Stomach (tissue), 9 donors: ENCODE measurements around the gene FGF4. TPM values are rescaled to one million over a fixed set of nuclear protein-coding genes. Genes with fewer than 3 reads are reported as not detected.

Source experiments
- DNase-seq, 2 donors: peaks; one replicate each; pipeline versions ENCODE4 v3.0.0 to v3.0.0-alpha.2; 2013 to 2019
- H3K27ac ChIP-seq, 5 donors: fragments of 200-600 bp in 4 of 5; sonication (generic) in 4 of 5; one replicate each; pipeline ENCODE4 v1.5.1; 2013 to 2019; ENCODE audit warnings: mild to moderate bottlenecking in 1 of 5, moderate library complexity in 1 of 5
- H3K27me3 ChIP-seq, 3 donors: fragments of 200-600 bp; sonication (generic); one replicate each; pipeline ENCODE4 v1.5.1; 2017 to 2019; ENCODE audit warnings: mixed run types in 1 of 3
- H3K36me3 ChIP-seq, 4 donors: fragments of 200-600 bp; sonication (generic); 1 replicate in 3 of 4; 2 replicates in 1 of 4; pipeline ENCODE4 v1.5.1; 2016 to 2019
- H3K4me1 ChIP-seq, 4 donors: fragments of 200-600 bp; sonication (generic); one replicate each; pipeline ENCODE4 v1.5.1; 2016 to 2019
- H3K4me3 ChIP-seq, 4 donors: fragments of 200-600 bp; sonication (generic) in 3 of 4; one replicate each; pipeline ENCODE4 v1.5.1; 2016 to 2019; ENCODE audit warnings: mild to moderate bottlenecking in 1 of 4
- H3K9me3 ChIP-seq, 4 donors: fragments of 200-600 bp; sonication (generic); one replicate each; pipeline ENCODE4 v1.5.1; 2016 to 2019
- EP300 ChIP-seq: sonication (generic); formaldehyde crosslinking; IDR thresholded peaks from one replicate; pipeline ENCODE4 v1.6.1; 2017; ENCODE audit warnings: antibody characterized with exemption
- POLR2A ChIP-seq, 4 donors: fragments of 450-650 bp; IDR thresholded peaks; one replicate each; pipeline ENCODE4 v1.6.1; 2016; ENCODE audit warnings: antibody characterized with exemption in 4 of 4, control low read depth in 2 of 4, mild to moderate bottlenecking in 1 of 4, moderate library complexity in 1 of 4
- POLR2AphosphoS5 ChIP-seq, 3 donors: sonication (generic); formaldehyde crosslinking; IDR thresholded peaks; one replicate each; pipeline ENCODE4 v1.6.1; 2016; ENCODE audit warnings: antibody characterized with exemption in 3 of 3
- WGBS, 5 donors: extraction: QIAGEN DNeasy Blood & Tissue Kit in 3 of 5; methylation state at CpG; one replicate each; pipeline versions ENCODE4 v1.1.5 to v1.1.7; 2013 to 2018; 5-methylcytosine and 5-hydroxymethylcytosine counted together
- intact Hi-C: fragments of 100-400 bp; cut with DNase I; formaldehyde crosslinking; loops from one replicate; pipeline ENCODE4 v1.15.1; 2023; ENCODE audit warnings: low total_unique reads
- polyA plus RNA-seq, 3 donors: library from polyadenylated mRNA; stranded (reverse); fragments of 200-250 nt; gene quantifications; one replicate each; pipeline ENCODE4 v1.2.3, GENCODE V29; 2013
- total RNA-seq, 5 donors: library from RNA; depleted of rRNA; stranded (reverse); fragments of >200 nt; gene quantifications; one replicate each; pipeline versions ENCODE4 v1.1.0 to v1.2.3, GENCODE V29; 2014 to 2016
- TF ChIP-seq, protein P1 (sequence below), 7 experiments: fragments of 450-650 bp in 4 of 7; fragments of 200-600 bp in 3 of 7; sonication (generic) in 3 of 7; IDR thresholded peaks; one replicate each; pipeline ENCODE4 v1.5.1; 2016 to 2019; ENCODE audit warnings: antibody characterized with exemption in 7 of 7, control low read depth in 2 of 7, mild to moderate bottlenecking in 1 of 7
- donor health status: healthy with polysubstance abuse.
- donor health status: Bipolar disorder and iron deficiency.
- donor health status: healthy.

The FGF4 gene
- total and polyA plus RNA-seq, 8 donors: not detected

DNA sequence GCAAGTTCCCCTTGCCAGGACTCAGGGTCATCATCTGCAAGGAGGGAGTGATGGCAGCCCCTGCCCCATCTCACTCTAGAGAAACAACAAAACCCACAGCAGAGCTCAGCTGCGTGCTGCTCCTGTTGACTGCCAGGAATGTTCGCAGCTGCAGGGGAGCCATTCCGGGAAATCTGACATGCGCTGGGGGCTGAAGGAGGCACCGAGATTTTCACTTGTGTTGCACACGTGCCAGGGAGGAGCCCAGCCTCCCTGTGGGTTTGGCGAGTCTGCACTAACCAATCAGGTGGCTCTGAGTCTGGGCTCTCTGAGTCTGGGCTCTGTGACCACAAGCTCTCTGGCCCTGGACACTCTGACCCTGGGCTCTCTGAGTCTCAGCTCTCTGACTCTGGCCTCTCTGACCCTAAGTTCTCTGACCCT lies 33.5 kb upstream of the FGF4 start:
- no peak for TF ChIP-seq POLR2AphosphoS5 (IDR thresholded peaks at IDR 0.05)
- TF ChIP-seq, protein P1, sequence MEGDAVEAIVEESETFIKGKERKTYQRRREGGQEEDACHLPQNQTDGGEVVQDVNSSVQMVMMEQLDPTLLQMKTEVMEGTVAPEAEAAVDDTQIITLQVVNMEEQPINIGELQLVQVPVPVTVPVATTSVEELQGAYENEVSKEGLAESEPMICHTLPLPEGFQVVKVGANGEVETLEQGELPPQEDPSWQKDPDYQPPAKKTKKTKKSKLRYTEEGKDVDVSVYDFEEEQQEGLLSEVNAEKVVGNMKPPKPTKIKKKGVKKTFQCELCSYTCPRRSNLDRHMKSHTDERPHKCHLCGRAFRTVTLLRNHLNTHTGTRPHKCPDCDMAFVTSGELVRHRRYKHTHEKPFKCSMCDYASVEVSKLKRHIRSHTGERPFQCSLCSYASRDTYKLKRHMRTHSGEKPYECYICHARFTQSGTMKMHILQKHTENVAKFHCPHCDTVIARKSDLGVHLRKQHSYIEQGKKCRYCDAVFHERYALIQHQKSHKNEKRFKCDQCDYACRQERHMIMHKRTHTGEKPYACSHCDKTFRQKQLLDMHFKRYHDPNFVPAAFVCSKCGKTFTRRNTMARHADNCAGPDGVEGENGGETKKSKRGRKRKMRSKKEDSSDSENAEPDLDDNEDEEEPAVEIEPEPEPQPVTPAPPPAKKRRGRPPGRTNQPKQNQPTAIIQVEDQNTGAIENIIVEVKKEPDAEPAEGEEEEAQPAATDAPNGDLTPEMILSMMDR (IDR thresholded peaks at IDR 0.05): no peak
- TF ChIP-seq EP300: no peak
- TF ChIP-seq POLR2A (IDR thresholded peaks at IDR 0.05): no peak
- Histone ChIP-seq H3K27me3 (peaks cover 0 to 77% (median 18%) of the 10 kb centered on the region in 3 donors), H3K27ac (no peak overlapping the region), H3K4me1 (no peaks in the 10 kb centered on the region), H3K9me3 (no peaks in the 10 kb centered on the region), H3K36me3 (no peaks in the 10 kb centered on the region), H3K4me3 (no peak overlapping the region)
- DNase-seq: peak in 1 of 2 donors; percentile 26
- 8 to 20% (median 15%) methylated on average over 5 to 7 of the region's 7 CpGs for WGBS, 5 donors
- intact Hi-C loops: no loop called here

DNA sequence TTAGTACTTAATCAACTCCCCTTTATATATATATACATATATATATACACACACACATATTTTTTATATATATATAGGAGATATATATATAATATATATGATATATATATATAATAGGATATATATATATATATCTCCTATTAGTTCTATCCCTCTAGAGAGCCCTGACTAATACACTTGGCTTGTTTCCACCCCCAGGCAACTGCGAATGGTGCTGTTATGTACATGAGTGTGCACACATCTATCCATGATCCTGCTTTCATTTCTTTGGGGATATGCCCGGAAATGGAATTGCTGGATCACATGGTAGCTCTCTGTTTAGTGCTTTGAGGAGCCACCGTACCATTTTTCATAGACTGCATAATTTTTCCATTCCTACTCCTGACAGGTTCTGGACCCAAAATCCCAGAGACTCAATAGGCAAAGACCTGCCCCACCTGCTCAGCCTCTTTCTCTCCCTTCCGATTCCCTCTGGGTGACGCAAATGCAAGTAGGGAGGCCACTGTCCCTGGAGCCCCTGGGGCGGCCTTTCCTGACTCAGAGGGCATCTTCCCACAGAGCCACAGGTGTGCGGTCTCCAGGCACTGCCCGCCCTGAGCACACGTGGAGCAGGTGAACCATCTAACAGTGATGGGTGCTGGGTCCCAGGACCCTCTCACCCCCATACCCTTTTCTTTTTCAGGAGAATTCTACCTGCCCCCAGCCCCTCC lies 32.1 kb upstream of the FGF4 start:
- H3K4me1 ChIP-seq: no peaks in the 10 kb centered on the region
- intact Hi-C loops: no loop called here
- TF ChIP-seq, protein P1 (IDR thresholded peaks at IDR 0.05): no peak
- TF ChIP-seq POLR2AphosphoS5 (IDR thresholded peaks at IDR 0.05) (no peak), POLR2A (IDR thresholded peaks at IDR 0.05) (no peak), EP300 (no peak)
- H3K27ac ChIP-seq: no peak overlapping the region
- no peaks in the 10 kb centered on the region for H3K36me3 ChIP-seq
- WGBS, 5 donors: 83 to 92% (median 89%) methylated on average over 9 of the region's 9 CpGs
- no peaks in the 10 kb centered on the region for H3K9me3 ChIP-seq
- H3K4me3 ChIP-seq: no peak overlapping the region
- H3K27me3 ChIP-seq: peaks cover 0 to 62% (median 12%) of the 10 kb centered on the region in 3 donors
- no peak for DNase-seq

DNA sequence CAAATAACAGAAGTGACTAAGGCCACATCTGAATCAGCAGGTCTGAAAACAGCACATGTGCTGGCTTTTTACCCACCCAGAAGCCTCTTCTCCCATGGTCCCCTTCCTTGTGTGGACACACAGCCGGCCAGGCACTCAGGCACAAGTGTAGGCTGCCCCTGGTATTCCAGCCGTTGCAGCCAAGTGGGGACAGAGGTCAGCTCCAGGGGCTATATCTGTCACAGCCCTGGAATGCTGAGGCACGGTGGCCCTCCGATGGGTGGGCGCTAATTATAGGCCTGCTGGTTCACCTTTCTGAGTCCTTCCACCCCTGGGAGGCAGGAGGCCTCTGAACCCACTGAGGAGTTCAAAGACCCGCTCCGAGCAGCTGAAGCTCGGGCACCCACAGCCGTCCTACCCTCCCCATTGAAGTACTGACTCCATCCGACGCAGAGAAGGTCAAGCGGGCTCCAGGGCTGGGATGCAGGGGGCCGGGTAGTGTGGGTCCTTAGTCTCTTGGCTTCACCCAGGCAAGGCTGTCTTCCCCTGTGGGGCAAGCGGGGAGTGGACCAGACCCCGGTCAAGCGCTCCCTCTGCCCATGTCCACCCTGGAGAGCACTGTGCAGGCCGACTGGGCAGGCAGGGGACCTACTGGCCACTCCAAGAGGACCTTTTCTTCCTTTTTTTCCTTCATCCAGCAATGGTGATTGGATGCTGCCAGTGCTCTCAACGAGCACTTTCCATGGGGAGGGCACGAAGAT lies 29.8 kb upstream of the FGF4 start:
- no peaks in the 10 kb centered on the region for H3K36me3 ChIP-seq
- peaks cover 0 to 2% (median 0%) of the 10 kb centered on the region in 4 donors for H3K9me3 ChIP-seq
- 63 to 76% (median 75%) methylated on average over 10 to 19 of the region's 19 CpGs for WGBS, 5 donors
- H3K27ac ChIP-seq: no peak overlapping the region
- H3K4me3 ChIP-seq: no peak overlapping the region
- H3K4me1 ChIP-seq: no peaks in the 10 kb centered on the region
- TF ChIP-seq EP300: no peak
- no peak for TF ChIP-seq POLR2AphosphoS5 (IDR thresholded peaks at IDR 0.05)
- TF ChIP-seq, protein P1 (IDR thresholded peaks at IDR 0.05): no peak
- no peak for TF ChIP-seq POLR2A (IDR thresholded peaks at IDR 0.05)
- intact Hi-C loops: no loop called here
- DNase-seq: no peak
- peaks cover 0 to 56% (median 9%) of the 10 kb centered on the region in 3 donors for H3K27me3 ChIP-seq

DNA sequence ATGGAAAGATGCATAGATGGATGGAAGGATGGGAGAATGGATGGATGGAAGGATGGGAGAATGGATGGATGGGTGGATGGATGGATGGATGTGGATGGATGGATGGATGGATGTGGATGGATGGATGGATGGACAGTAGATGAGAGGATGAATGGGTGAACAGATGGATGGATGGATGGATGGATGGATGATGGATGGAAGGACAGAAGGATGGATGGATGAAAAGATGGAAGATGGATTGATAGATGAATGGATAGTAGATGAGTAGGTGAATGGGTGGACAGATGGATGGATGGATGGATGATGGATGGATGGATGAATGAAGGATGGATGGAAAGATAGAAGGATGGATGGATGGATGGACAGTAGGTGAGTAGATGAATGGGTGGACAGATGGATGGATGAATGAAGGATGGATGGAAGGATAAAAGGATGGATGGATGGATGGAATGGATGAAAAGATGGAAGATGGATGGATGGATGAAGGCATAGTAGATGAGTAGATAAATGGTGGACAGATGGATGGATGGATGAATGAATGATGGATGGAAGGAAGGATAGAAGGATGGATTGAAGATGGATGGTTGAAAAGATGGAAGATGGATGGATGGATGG lies 28.6 kb upstream of the FGF4 start:
- TF ChIP-seq POLR2AphosphoS5 (IDR thresholded peaks at IDR 0.05) (no peak), POLR2A (IDR thresholded peaks at IDR 0.05) (no peak), EP300 (no peak)
- TF ChIP-seq, protein P1 (IDR thresholded peaks at IDR 0.05): no peak
- H3K36me3 ChIP-seq: no peaks in the 10 kb centered on the region
- no peaks in the 10 kb centered on the region for H3K4me1 ChIP-seq
- intact Hi-C loops: no loop called here
- H3K4me3 ChIP-seq: no peak overlapping the region
- H3K27me3 ChIP-seq: peaks cover 0 to 53% (median 5%) of the 10 kb centered on the region in 3 donors
- DNase-seq: no peak
- no peak overlapping the region for H3K27ac ChIP-seq
- peaks cover 0 to 8% (median 0%) of the 10 kb centered on the region in 4 donors for H3K9me3 ChIP-seq
